HG02588 (cell line): ENCODE data around the gene LRRC56.

Experiments used
- ATAC-seq: cut with Tn5 transposase; IDR thresholded peaks from one replicate; pipeline ENCODE4 v1.9.1; 2021; ENCODE audit warnings: mild to moderate bottlenecking, moderate library complexity; ENCODE audit not compliant: unreplicated experiment

LRRC56 gene

GRCh38 chr11:592501-592900 is 55.2 kb downstream of the LRRC56 start:
- ATAC-seq: no peak

GRCh38 chr11:592918-593317 is 55.6 kb downstream of the LRRC56 start:
- no peak for ATAC-seq

- no peak for ATAC-seq
These were observed 56.0 kb downstream of the LRRC56 start for GRCh38 chr11:593347-593746.

- no peak for ATAC-seq
These were observed 58.1 kb downstream of the LRRC56 start for GRCh38 chr11:595400-595799.

GRCh38 chr11:596374-596773 is 59.0 kb downstream of the LRRC56 start:
- ATAC-seq: no peak

GRCh38 chr11:597166-597725 is 59.9 kb downstream of the LRRC56 start:
- ATAC-seq: no peak

- no peak for ATAC-seq
These were observed 60.8 kb downstream of the LRRC56 start for GRCh38 chr11:598005-598680.

GRCh38 chr11:601573-602245 is 64.4 kb downstream of the LRRC56 start:
- ATAC-seq: no peak

- ATAC-seq: no peak
These were observed 65.8 kb downstream of the LRRC56 start for GRCh38 chr11:603154-603553.
